PC-9 (cell line): ENCODE measurements around the gene ZC3H6.

Experiments used
- CTCF ChIP-seq: fragments of 200-600 bp; sonication (generic); conservative IDR thresholded peaks from 2 replicates; pipeline ENCODE4 v1.6.1; 2017; ENCODE audit warnings: mixed run types, antibody characterized with exemption, mild to moderate bottlenecking, moderate library complexity
- EZH2 ChIP-seq: fragments of 200-600 bp; sonication (generic); IDR thresholded peaks from 2 replicates; pipeline ENCODE4 v1.8.0; 2017; ENCODE audit warnings: antibody characterized with exemption, low read depth

DNA sequence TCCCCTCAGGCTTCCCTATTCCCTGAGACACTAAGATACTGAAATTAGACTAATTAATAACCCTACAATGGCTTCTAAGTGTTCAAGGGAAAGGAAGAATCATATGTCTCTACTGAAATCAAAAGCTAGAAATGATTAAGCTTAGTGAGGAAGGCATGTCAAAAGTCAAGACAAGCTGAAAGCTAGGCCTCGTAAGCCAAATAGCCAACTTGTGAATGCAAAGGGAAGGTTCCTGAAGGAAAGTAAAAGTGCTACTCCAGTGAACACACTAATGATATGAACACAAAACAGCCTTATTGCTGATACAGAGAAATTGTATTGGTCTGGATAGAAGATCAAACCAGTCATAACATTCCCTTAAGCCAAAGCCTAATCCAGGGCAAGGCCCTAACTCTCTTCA lies 30.5 kb upstream of the ZC3H6 start:
- TF ChIP-seq CTCF (no peak), EZH2 (no peak)
